Mesenchymal stem cell (in vitro differentiated cells and primary cell): ENCODE measurements around the gene COL13A1.

Source experiments
- DNase-seq: peaks from one replicate; pipeline ENCODE4 v3.0.0-alpha.2; 2013
- H2AFZ ChIP-seq: one replicate; pipeline ENCODE4 v1.6.1; 2013; ENCODE audit warnings: low read depth, mild to moderate bottlenecking, control low read depth, inconsistent platforms, low read length, moderate library complexity
- H2AK5ac ChIP-seq: 2 replicates; pipeline ENCODE4 v1.6.1; 2013; ENCODE audit warnings: low read length, moderate library complexity, mild to moderate bottlenecking, inconsistent platforms; ENCODE audit not compliant: severe bottlenecking
- H2BK120ac ChIP-seq: one replicate; pipeline ENCODE4 v1.6.1; 2013; ENCODE audit warnings: low read depth, mild to moderate bottlenecking, inconsistent platforms, low read length, moderate library complexity
- H2BK12ac ChIP-seq, 2 experiments: one replicate each; pipeline ENCODE4 v1.6.1; 2013; ENCODE audit warnings: inconsistent platforms in 2 of 2, low read length in 2 of 2, mild to moderate bottlenecking in 2 of 2, moderate library complexity in 2 of 2, control low read depth in 1 of 2
- H2BK15ac ChIP-seq: one replicate; pipeline ENCODE4 v1.6.1; 2013; ENCODE audit warnings: mild to moderate bottlenecking, low read depth, inconsistent platforms; ENCODE audit not compliant: poor library complexity, severe bottlenecking
- H2BK5ac ChIP-seq: 2 replicates; pipeline ENCODE4 v1.6.1; 2013; ENCODE audit warnings: low read depth, mild to moderate bottlenecking, low read length, control low read depth, inconsistent platforms; ENCODE audit not compliant: poor library complexity, severe bottlenecking
- H3K14ac ChIP-seq, 2 experiments: one replicate each; pipeline ENCODE4 v1.6.1; 2013; ENCODE audit warnings: inconsistent platforms in 2 of 2, low read length in 2 of 2, control low read depth in 1 of 2, mild to moderate bottlenecking in 1 of 2, moderate library complexity in 1 of 2
- H3K18ac ChIP-seq, 2 experiments: one replicate each; pipeline ENCODE4 v1.6.1; 2013; ENCODE audit warnings: inconsistent platforms in 2 of 2, low read length in 2 of 2, control low read depth in 1 of 2, low read depth in 1 of 2, mild to moderate bottlenecking in 1 of 2
- H3K23ac ChIP-seq, 2 experiments: one replicate each; pipeline ENCODE4 v1.6.1; 2013; ENCODE audit warnings: inconsistent platforms in 2 of 2, low read length in 2 of 2, mild to moderate bottlenecking in 2 of 2, moderate library complexity in 2 of 2, control low read depth in 1 of 2
- H3K27ac ChIP-seq: 2 replicates; pipeline ENCODE4 v1.5.1; 2013; ENCODE audit warnings: mild to moderate bottlenecking, moderate library complexity, low read length, control low read depth, inconsistent platforms; ENCODE audit not compliant: poor library complexity, severe bottlenecking
- H3K27me3 ChIP-seq, 2 experiments: 2 replicates each; pipeline versions ENCODE4 v1.6.1 to v1.7.0; 2013; ENCODE audit warnings: low read length in 2 of 2, mild to moderate bottlenecking in 2 of 2, moderate library complexity in 2 of 2, control low read depth in 1 of 2, inconsistent platforms in 1 of 2; ENCODE audit not compliant: control insufficient read depth in 1 of 2, insufficient read depth in 1 of 2
- H3K36me3 ChIP-seq, 2 experiments: 2 replicates each; pipeline versions ENCODE4 v1.6.1 to v1.7.0; 2013; ENCODE audit warnings: low read length in 2 of 2, control low read depth in 1 of 2, inconsistent platforms in 1 of 2, low read depth in 1 of 2, mild to moderate bottlenecking in 1 of 2; ENCODE audit not compliant: insufficient read depth in 2 of 2, control insufficient read depth in 1 of 2
- H3K4ac ChIP-seq, 2 experiments: one replicate each; pipeline ENCODE4 v1.6.1; 2013; ENCODE audit warnings: inconsistent platforms in 2 of 2, low read length in 2 of 2, mild to moderate bottlenecking in 2 of 2, moderate library complexity in 2 of 2, control low read depth in 1 of 2, low read depth in 1 of 2
- H3K4me1 ChIP-seq: 2 replicates; pipeline ENCODE4 v1.6.1; 2013; ENCODE audit warnings: low read depth, low read length, control low read depth; ENCODE audit not compliant: control insufficient read depth, insufficient read depth
- H3K4me2 ChIP-seq: 2 replicates; pipeline ENCODE4 v1.6.1; 2013; ENCODE audit warnings: low read length, mild to moderate bottlenecking, inconsistent platforms; ENCODE audit not compliant: poor library complexity, severe bottlenecking
- H3K4me3 ChIP-seq, 2 experiments: 2 replicates each; pipeline versions ENCODE4 v1.5.1 to v1.7.0; 2013; ENCODE audit warnings: low read length in 2 of 2, mild to moderate bottlenecking in 2 of 2, control low read depth in 1 of 2, low read depth in 1 of 2; ENCODE audit not compliant: insufficient read depth in 1 of 2
- H3K79me1 ChIP-seq: replicated peaks from 2 replicates; pipeline ENCODE4 v1.6.1; 2013; ENCODE audit warnings: mild to moderate bottlenecking, control low read depth, low read length, inconsistent platforms; ENCODE audit not compliant: poor library complexity, severe bottlenecking
- H3K9ac ChIP-seq: 2 replicates; pipeline ENCODE4 v1.7.0; 2013; ENCODE audit warnings: mild to moderate bottlenecking, low read length, moderate library complexity
- H3K9me3 ChIP-seq: 2 replicates; pipeline ENCODE4 v1.7.0; 2013; ENCODE audit warnings: mild to moderate bottlenecking, low read length; ENCODE audit not compliant: control insufficient read depth
- H4K8ac ChIP-seq: one replicate; pipeline ENCODE4 v1.6.1; 2013; ENCODE audit warnings: inconsistent platforms, mild to moderate bottlenecking, low read length, moderate library complexity
- H4K91ac ChIP-seq: one replicate; pipeline ENCODE4 v1.6.1; 2013; ENCODE audit warnings: mild to moderate bottlenecking, low read length, inconsistent platforms
- WGBS: methylation state at CpG from one replicate; pipeline ENCODE4 v1.1.7; 2013; ENCODE audit warnings: mixed read lengths; 5-methylcytosine and 5-hydroxymethylcytosine counted together

Gene COL13A1

GRCh38 chr10:69838853-69839252, 37.1 kb downstream of the COL13A1 start:
- H3K9me3 ChIP-seq: no peaks in the 10 kb centered on the region
- peak overlapping the region; percentile 2 for H4K8ac ChIP-seq
- H4K91ac ChIP-seq: peak overlapping the region; percentile 15

DNA sequence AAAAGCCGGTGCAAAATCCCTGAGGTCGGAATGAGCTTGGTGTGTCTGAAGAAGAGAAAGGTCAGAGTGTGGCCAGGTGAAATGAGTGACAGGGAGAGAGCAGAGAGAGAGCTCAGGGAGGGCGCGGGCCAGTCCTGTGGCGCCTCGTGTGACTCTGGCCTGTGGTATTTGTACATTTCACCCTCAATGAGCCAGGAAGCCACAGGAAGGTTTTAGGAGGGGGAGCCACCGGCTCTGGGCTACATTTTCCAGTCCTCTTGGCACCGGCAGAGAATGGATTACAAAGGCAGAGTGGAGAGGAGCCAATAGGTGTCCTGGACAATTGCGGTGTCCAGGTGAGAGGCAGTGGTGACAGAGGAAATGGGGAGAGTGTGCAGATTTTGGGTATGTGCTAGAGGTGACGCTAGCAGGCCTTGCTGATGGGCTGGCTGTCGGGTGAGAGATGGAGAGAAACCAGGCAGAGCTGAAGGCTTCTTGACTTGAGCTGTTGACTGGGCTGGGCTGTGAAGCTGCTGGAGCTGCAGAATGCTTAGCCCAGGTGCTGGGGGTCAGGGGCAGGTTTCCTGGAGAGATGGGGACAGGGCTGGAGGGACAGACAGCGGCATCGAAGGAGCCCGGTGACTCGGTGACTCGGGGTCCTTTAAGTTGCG, 38.1 kb downstream of the COL13A1 start:
- WGBS: 32% methylated on average over 14 of the region's 17 CpGs

More at GRCh38 chr10:69838853-69839252, 37.1 kb downstream of the COL13A1 start:
- Histone ChIP-seq H3K4me2 (no peak overlapping the region), H3K4me1 (peaks cover 47% of the 10 kb centered on the region), H3K27me3 (no peaks in the 10 kb centered on the region), H3K4ac (peak overlapping the region in 1 of 2 experiments; percentile 78), H3K27ac (peak overlapping the region; percentile 50), H2AK5ac (peak overlapping the region; percentile 72), H3K14ac (peak overlapping the region in 1 of 2 experiments; percentile 73), H3K4me3 (no peak overlapping the region), H2BK5ac (no peak overlapping the region), H3K23ac (no peak overlapping the region), H2AFZ (no peak overlapping the region), H2BK120ac (peak overlapping the region; percentile 29), H2BK12ac (peak overlapping the region; percentile 3 to 78), H2BK15ac (no peak overlapping the region), H3K18ac (peak overlapping the region; percentile 31 to 64), H3K36me3 (peaks cover 0 to 5% of the 10 kb centered on the region in 2 experiments), H3K79me1 (peaks cover 32% of the 10 kb centered on the region), H3K9ac (no peak overlapping the region)
- 44% methylated on average over 11 of the region's 11 CpGs for WGBS
- DNase-seq: peak; percentile 69

GRCh38 chr10:69840773-69841172, 39.1 kb downstream of the COL13A1 start:
- Histone ChIP-seq H2BK15ac (no peak overlapping the region), H3K36me3 (no peaks in the 10 kb centered on the region), H4K8ac (no peak overlapping the region), H2AFZ (no peak overlapping the region), H3K27ac (no peak overlapping the region), H3K9ac (no peak overlapping the region), H3K18ac (peak overlapping the region in 1 of 2 experiments; percentile 76), H3K4ac (peak overlapping the region; percentile 7 to 30), H4K91ac (peak overlapping the region; percentile 83), H3K9me3 (no peaks in the 10 kb centered on the region), H3K4me3 (no peak overlapping the region), H2AK5ac (peak overlapping the region; percentile 59), H3K4me1 (peaks cover 46% of the 10 kb centered on the region), H3K14ac (no peak overlapping the region), H3K23ac (no peak overlapping the region), H2BK12ac (peak overlapping the region; percentile 19 to 55), H2BK120ac (peak overlapping the region; percentile 88), H2BK5ac (no peak overlapping the region), H3K79me1 (peaks cover 26% of the 10 kb centered on the region), H3K4me2 (no peak overlapping the region), H3K27me3 (no peaks in the 10 kb centered on the region)
- 68% methylated on average over 9 of the region's 9 CpGs for WGBS
- no peak for DNase-seq

More for the DNA sequence above, 38.1 kb downstream of the COL13A1 start:
- peak overlapping the region; percentile 42 to 79 for H3K4ac ChIP-seq
- no peak overlapping the region for H3K14ac ChIP-seq
- H2BK12ac ChIP-seq: peak overlapping the region; percentile 51 to 69
- peak overlapping the region; percentile 17 for H2BK15ac ChIP-seq
- no peak overlapping the region for H3K4me3 ChIP-seq
- H3K9ac ChIP-seq: no peak overlapping the region
- peak overlapping the region; percentile 3 for H2BK5ac ChIP-seq
- H2BK120ac ChIP-seq: peak overlapping the region; percentile 88
- no peak overlapping the region for H2AFZ ChIP-seq
- H3K4me1 ChIP-seq: peaks cover 47% of the 10 kb centered on the region
- peak overlapping the region; percentile 59 for H2AK5ac ChIP-seq
- no peaks in the 10 kb centered on the region for H3K9me3 ChIP-seq
- peak overlapping the region; percentile 51 for H3K4me2 ChIP-seq
- peak overlapping the region; percentile 87 for H4K91ac ChIP-seq
- peaks cover 33% of the 10 kb centered on the region for H3K79me1 ChIP-seq
- H3K27ac ChIP-seq: peak overlapping the region; percentile 77
- H3K18ac ChIP-seq: peak overlapping the region; percentile 5 to 92
- peaks cover 0 to 1% of the 10 kb centered on the region in 2 experiments for H3K36me3 ChIP-seq
- H3K23ac ChIP-seq: no peak overlapping the region
- peak; percentile 79 for DNase-seq
- H3K27me3 ChIP-seq: no peaks in the 10 kb centered on the region
- H4K8ac ChIP-seq: peak overlapping the region; percentile 83

- Histone ChIP-seq H3K27ac (no peak overlapping the region), H3K4me2 (no peak overlapping the region), H3K9me3 (no peaks in the 10 kb centered on the region), H3K36me3 (no peaks in the 10 kb centered on the region), H4K91ac (no peak overlapping the region), H3K79me1 (peaks cover 23% of the 10 kb centered on the region), H2BK12ac (no peak overlapping the region), H2AK5ac (no peak overlapping the region), H2AFZ (no peak overlapping the region), H4K8ac (no peak overlapping the region), H3K4me3 (no peak overlapping the region), H3K18ac (peak overlapping the region in 1 of 2 experiments; percentile 73), H3K4me1 (peaks cover 47% of the 10 kb centered on the region), H3K9ac (no peak overlapping the region), H2BK120ac (peak overlapping the region; percentile 27), H3K27me3 (no peaks in the 10 kb centered on the region), H2BK15ac (no peak overlapping the region), H3K14ac (no peak overlapping the region), H2BK5ac (no peak overlapping the region), H3K4ac (peak overlapping the region in 1 of 2 experiments; percentile 10), H3K23ac (no peak overlapping the region)
- no peak for DNase-seq
- WGBS: 90% methylated on average over 8 of the region's 8 CpGs
Measured at GRCh38 chr10:69842020-69842419, 40.3 kb downstream of the COL13A1 start.
